Umbilical cord (tissue), 2 donors: ENCODE data around the gene THSD4. TPM values are rescaled to one million over a fixed set of nuclear protein-coding genes. Genes with fewer than 3 reads are reported as not detected.

ENCODE experiments used
- DNase-seq: peaks from one replicate; pipeline ENCODE4 v3.0.0-alpha.2; 2015; ENCODE audit warnings: low spot score
- total RNA-seq: library from RNA; depleted of rRNA; stranded (reverse); fragments of >200 nt; gene quantifications from one replicate; pipeline ENCODE4 v1.2.3, GENCODE V29; 2014; ENCODE audit warnings: low replicate concordance; ENCODE audit not compliant: insufficient read depth

The THSD4 gene
- total RNA-seq, 1 donor from 2014 or later, result 9.1 TPM

GRCh38 chr15:71611553-71612396 is 496.5 kb downstream of the THSD4 start:
- DNase-seq, result no peak

GRCh38 chr15:71612397-71612722 is 497.1 kb downstream of the THSD4 start:
- DNase-seq, result no peak

- no peak for DNase-seq
Measured at GRCh38 chr15:71612869-71613268, 497.6 kb downstream of the THSD4 start.

GRCh38 chr15:71623111-71623510 is 507.8 kb downstream of the THSD4 start:
- DNase-seq, result no peak

- no peak for DNase-seq
Measured at GRCh38 chr15:71626596-71627088, 511.4 kb downstream of the THSD4 start.

GRCh38 chr15:71627188-71627587 is 511.9 kb downstream of the THSD4 start:
- no peak for DNase-seq

GRCh38 chr15:71627604-71628003 is 512.3 kb downstream of the THSD4 start:
- DNase-seq, result no peak

GRCh38 chr15:71628988-71629770 is 513.9 kb downstream of the THSD4 start:
- DNase-seq, result peak; percentile 20

GRCh38 chr15:71629781-71630474 is 514.7 kb downstream of the THSD4 start:
- DNase-seq, result peak; percentile 80

GRCh38 chr15:71630475-71630809 is 515.2 kb downstream of the THSD4 start:
- no peak for DNase-seq

GRCh38 chr15:71632576-71633195 is 517.4 kb downstream of the THSD4 start:
- DNase-seq, result no peak

- no peak for DNase-seq
Measured at GRCh38 chr15:71634820-71635560, 519.7 kb downstream of the THSD4 start.

- DNase-seq, result no peak
Measured at GRCh38 chr15:71635735-71636134, 520.5 kb downstream of the THSD4 start.

- no peak for DNase-seq
Measured at GRCh38 chr15:71638876-71639275, 523.6 kb downstream of the THSD4 start.

GRCh38 chr15:71639471-71639870 is 524.2 kb downstream of the THSD4 start:
- peak; percentile 26 for DNase-seq

GRCh38 chr15:71643918-71644317 is 528.6 kb downstream of the THSD4 start:
- peak; percentile 46 for DNase-seq

GRCh38 chr15:71646767-71647486 is 531.7 kb downstream of the THSD4 start:
- no peak for DNase-seq

- DNase-seq, result no peak
Measured at GRCh38 chr15:71647487-71647808, 532.2 kb downstream of the THSD4 start.

- DNase-seq, result no peak
Measured at GRCh38 chr15:71648095-71648494, 532.8 kb downstream of the THSD4 start.

- no peak for DNase-seq
Measured at GRCh38 chr15:71649894-71650293, 534.6 kb downstream of the THSD4 start.

GRCh38 chr15:71650603-71651002 is 535.3 kb downstream of the THSD4 start:
- no peak for DNase-seq
